GM12864 (cell line): Measurements from ENCODE around the gene CELSR1.

Source experiments
- DNase-seq: peaks from one replicate; pipeline ENCODE4 v3.0.0-alpha.2; 2011; ENCODE audit warnings: low read depth
- H3K4me3 ChIP-seq: 2 replicates; pipeline ENCODE4 v1.5.1; 2011; ENCODE audit warnings: mild to moderate bottlenecking, low read depth, low read length, control low read depth
- CTCF ChIP-seq: IDR thresholded peaks from 2 replicates; pipeline ENCODE4 v1.5.1; 2011; ENCODE audit warnings: low read depth, mild to moderate bottlenecking, moderate library complexity, low read length, control low read depth, inconsistent platforms; ENCODE audit errors: missing control alignments

CELSR1 gene

GRCh38 chr22:46542011-46542985 lies 4.9 kb upstream of the CELSR1 start:
- no peak for DNase-seq
- H3K4me3 ChIP-seq = no peak overlapping the region
- TF ChIP-seq CTCF = peak; percentile 98

GRCh38 chr22:46541536-46541935 lies 4.1 kb upstream of the CELSR1 start:
- no peak for DNase-seq
- no peak for TF ChIP-seq CTCF
- no peak overlapping the region for H3K4me3 ChIP-seq

GRCh38 chr22:46540874-46541273 lies 3.5 kb upstream of the CELSR1 start:
- no peak for DNase-seq
- TF ChIP-seq CTCF = no peak
- no peak overlapping the region for H3K4me3 ChIP-seq

- TF ChIP-seq CTCF = no peak
- no peak overlapping the region for H3K4me3 ChIP-seq
- DNase-seq = no peak
These were observed 1.7 kb upstream of the CELSR1 start for GRCh38 chr22:46539169-46539568.

- no peak overlapping the region for H3K4me3 ChIP-seq
- DNase-seq = no peak
- TF ChIP-seq CTCF = no peak
These were observed 1.4 kb upstream of the CELSR1 start for GRCh38 chr22:46538814-46539160.

- no peak overlapping the region for H3K4me3 ChIP-seq
- no peak for TF ChIP-seq CTCF
- DNase-seq = no peak
These were observed 760 bp upstream of the CELSR1 start for GRCh38 chr22:46537946-46538813.
